ENCODE results near the gene CEP295NL. TPM values are rescaled to one million over a fixed set of nuclear protein-coding genes. Genes with fewer than 3 reads are reported as not detected.

Gene CEP295NL
- total RNA-seq, 1 donor from 2014 or later, result 1.6 TPM

GRCh38 chr17:78951967-78952551, 49.1 kb upstream of the CEP295NL start:
- H2AFZ ChIP-seq (ENCODE audit: low read depth, low read length), result peak overlapping the region; percentile 10
- Mint-ChIP-seq H3K27ac (ENCODE audit: unreplicated experiment) (no peak overlapping the region), H3K9me3 (ENCODE audit: unreplicated experiment) (peaks cover 5% of the 10 kb centered on the region), H3K4me1 (ENCODE audit: low read depth, unreplicated experiment) (no peaks in the 10 kb centered on the region), H3K27me3 (ENCODE audit: low read depth, unreplicated experiment) (peaks cover 20% of the 10 kb centered on the region), H3K4me3 (ENCODE audit: unreplicated experiment) (no peak overlapping the region), H3K36me3 (ENCODE audit: low read depth, unreplicated experiment) (peaks cover 2% of the 10 kb centered on the region)
- no peaks in the 10 kb centered on the region for H3K27me3 ChIP-seq (ENCODE audit: insufficient read depth, low read length)
- FAIRE-seq, result no peak
- H3K27ac ChIP-seq (ENCODE audit: low read depth, low read length), result no peak overlapping the region
- TF ChIP-seq EZH2 (IDR thresholded peaks at IDR 0.05; ENCODE audit: insufficient read depth, low read length) (no peak), CTCF (IDR thresholded peaks at IDR 0.05; ENCODE audit: insufficient read depth, low read depth, low read length) (no peak)
- no peak overlapping the region for H3K9ac ChIP-seq (ENCODE audit: low read length)
- H3K9me3 ChIP-seq (ENCODE audit: insufficient read depth, low read depth, low read length), result peaks cover 13% of the 10 kb centered on the region
- H3K36me3 ChIP-seq (ENCODE audit: insufficient read depth, low read length), result no peaks in the 10 kb centered on the region
- H3K4me2 ChIP-seq (ENCODE audit: low read length), result no peak overlapping the region
- no peaks in the 10 kb centered on the region for H3K79me2 ChIP-seq (ENCODE audit: insufficient read depth, low read length)
- DNase-seq (ENCODE audit: low read depth), result no peak
- H3K4me1 ChIP-seq (ENCODE audit: insufficient read depth, low read length), result peaks cover 28% of the 10 kb centered on the region
- no peaks in the 10 kb centered on the region for H4K20me1 ChIP-seq (ENCODE audit: insufficient read depth, low read length)
- no peak overlapping the region for H3K4me3 ChIP-seq (ENCODE audit: insufficient read depth, low read depth, low read length)

GRCh38 chr17:78950870-78951269, 47.9 kb upstream of the CEP295NL start:
- Histone ChIP-seq H3K4me3 (ENCODE audit: insufficient read depth, low read depth, low read length) (no peak overlapping the region), H3K36me3 (ENCODE audit: insufficient read depth, low read length) (no peaks in the 10 kb centered on the region), H3K4me1 (ENCODE audit: insufficient read depth, low read length) (peaks cover 19% of the 10 kb centered on the region), H3K27me3 (ENCODE audit: insufficient read depth, low read length) (no peaks in the 10 kb centered on the region), H3K79me2 (ENCODE audit: insufficient read depth, low read length) (no peaks in the 10 kb centered on the region), H2AFZ (ENCODE audit: low read depth, low read length) (no peak overlapping the region), H3K9me3 (ENCODE audit: insufficient read depth, low read depth, low read length) (peaks cover 13% of the 10 kb centered on the region), H3K4me2 (ENCODE audit: low read length) (no peak overlapping the region), H3K27ac (ENCODE audit: low read depth, low read length) (no peak overlapping the region), H3K9ac (ENCODE audit: low read length) (no peak overlapping the region), H4K20me1 (ENCODE audit: insufficient read depth, low read length) (no peaks in the 10 kb centered on the region)
- peaks cover 5% of the 10 kb centered on the region for H3K9me3 Mint-ChIP-seq (ENCODE audit: unreplicated experiment)
- TF ChIP-seq EZH2 (IDR thresholded peaks at IDR 0.05; ENCODE audit: insufficient read depth, low read length) (no peak), CTCF (IDR thresholded peaks at IDR 0.05; ENCODE audit: insufficient read depth, low read depth, low read length) (no peak)
- no peak overlapping the region for H3K27ac Mint-ChIP-seq (ENCODE audit: unreplicated experiment)
- H3K27me3 Mint-ChIP-seq (ENCODE audit: low read depth, unreplicated experiment), result peaks cover 17% of the 10 kb centered on the region
- H3K4me3 Mint-ChIP-seq (ENCODE audit: unreplicated experiment), result no peak overlapping the region
- H3K36me3 Mint-ChIP-seq (ENCODE audit: low read depth, unreplicated experiment), result peaks cover 2% of the 10 kb centered on the region
- FAIRE-seq (no peak), DNase-seq (ENCODE audit: low read depth) (no peak)
- no peaks in the 10 kb centered on the region for H3K4me1 Mint-ChIP-seq (ENCODE audit: low read depth, unreplicated experiment)
